ENCODE measurements around the gene C19orf53.
"Not testable (repeated sequence)": the region's sequence is repeated elsewhere in the genome, so short reads cannot be mapped to it uniquely, and the experiment has no call there.

The C19orf53 gene

GRCh38 chr19:13774217-13775191, at the start of gene C19orf53:
TSS of gene C19orf53 (plus strand) at chr19:13774456. CDS start at chr19:13774478, 22 bp downstream.
- peak; percentile 73 to 75 for DNase-seq (ENCODE audit: low read depth in 2 of 2)

GRCh38 chr19:13726323-13726722, 47.9 kb upstream of the C19orf53 start:
- DNase-seq (ENCODE audit: low read depth in 2 of 2): no peak

- DNase-seq (ENCODE audit: low read depth in 2 of 2): no peak
These were observed 46.5 kb upstream of the C19orf53 start for GRCh38 chr19:13727798-13728197.

- DNase-seq (ENCODE audit: low read depth in 2 of 2): no peak
These were observed 44.4 kb upstream of the C19orf53 start for GRCh38 chr19:13729859-13730258.

- peak; percentile 89 to 92 for DNase-seq (ENCODE audit: low read depth in 2 of 2)
These were observed 42.9 kb upstream of the C19orf53 start for GRCh38 chr19:13731147-13731964.

- DNase-seq (ENCODE audit: low read depth in 2 of 2): no peak
These were observed 41.9 kb upstream of the C19orf53 start for GRCh38 chr19:13732337-13732736.

- DNase-seq (ENCODE audit: low read depth in 2 of 2): no peak
These were observed 39.5 kb upstream of the C19orf53 start for GRCh38 chr19:13734751-13735150.

- DNase-seq (ENCODE audit: low read depth in 2 of 2): no peak
These were observed 36.2 kb upstream of the C19orf53 start for GRCh38 chr19:13738073-13738472.

GRCh38 chr19:13741893-13742292, 32.4 kb upstream of the C19orf53 start:
- no peak for DNase-seq (ENCODE audit: low read depth in 2 of 2)

- DNase-seq (ENCODE audit: low read depth in 2 of 2): no peak
These were observed 31.5 kb upstream of the C19orf53 start for GRCh38 chr19:13742756-13743155.

- no peak for DNase-seq (ENCODE audit: low read depth in 2 of 2)
These were observed 30.1 kb upstream of the C19orf53 start for GRCh38 chr19:13744174-13744573.

- DNase-seq (ENCODE audit: low read depth in 2 of 2): no peak
These were observed 27.2 kb upstream of the C19orf53 start for GRCh38 chr19:13747098-13747453.

GRCh38 chr19:13748169-13748828, 26.0 kb upstream of the C19orf53 start:
- DNase-seq (ENCODE audit: low read depth in 2 of 2): no peak

GRCh38 chr19:13751436-13751835, 22.8 kb upstream of the C19orf53 start:
- no peak for DNase-seq (ENCODE audit: low read depth in 2 of 2)

- not testable (repeated sequence) for DNase-seq (ENCODE audit: low read depth in 2 of 2)
These were observed 20.6 kb upstream of the C19orf53 start for GRCh38 chr19:13753622-13754021.

- no peak for DNase-seq (ENCODE audit: low read depth in 2 of 2)
These were observed 18.0 kb upstream of the C19orf53 start for GRCh38 chr19:13756210-13756609.

- no peak for DNase-seq (ENCODE audit: low read depth in 2 of 2)
These were observed 16.2 kb upstream of the C19orf53 start for GRCh38 chr19:13757805-13758772.

GRCh38 chr19:13758795-13759194, 15.5 kb upstream of the C19orf53 start:
- DNase-seq (ENCODE audit: low read depth in 2 of 2): no peak

GRCh38 chr19:13761423-13761822, 12.8 kb upstream of the C19orf53 start:
- no peak for DNase-seq (ENCODE audit: low read depth in 2 of 2)

- DNase-seq (ENCODE audit: low read depth in 2 of 2): no peak
These were observed 11.5 kb upstream of the C19orf53 start for GRCh38 chr19:13762635-13763235.
